HepG2 (cell line): ENCODE data around the gene QSER1. TPM values are rescaled to one million over a fixed set of nuclear protein-coding genes. Genes with fewer than 3 reads are reported as not detected.

Source experiments
- ATAC-seq: fragments of 200-7000 bp; cut with Tn5 transposase; 3 replicates; pipeline ENCODE4 v1.9.1; 2020; ENCODE audit warnings: mild to moderate bottlenecking, moderate library complexity
- BruUV-seq: library from RNA; stranded (reverse); fragments of 400-500 nt; replicated peaks from 2 replicates; lab custom pipeline; 2021; lab: Mats Ljungman, UMichigan
- CTCF ChIA-PET: fragments of 300-600 bp; formaldehyde crosslinking; extraction: SDS; loops from one replicate; lab custom pipeline; 2021; ENCODE audit warnings: low total read pairs, inconsistent platforms, low intra/inter-chr PET ratio; lab: Yijun Ruan, JAX
- POLR2A ChIA-PET: fragments of 350-600 bp; sonication (Branson Sonifier 250); formaldehyde crosslinking; loops from one replicate; lab custom pipeline; 2020; ENCODE audit warnings: antibody characterized with exemption, inconsistent platforms; lab: Yijun Ruan, JAX
- DNase-seq: peaks from one replicate; pipeline ENCODE4 v3.0.0-alpha.2; 2015; ENCODE audit warnings: low spot score
- FAIRE-seq: peaks from 3 replicates; lab custom pipeline; 2011; peaks lifted over from hg19 to GRCh38; lab: Jason Lieb, UNC
- H2AFZ ChIP-seq: one replicate; pipeline ENCODE4 v1.6.1; 2011; ENCODE audit warnings: low read length, inconsistent platforms
- H3K27ac ChIP-seq: fragments of 300-600 bp; 3 replicates; pipeline ENCODE4 v1.8.0; 2011; ENCODE audit warnings: mixed run types, mild to moderate bottlenecking, mixed read lengths, low read length, inconsistent platforms; ENCODE audit not compliant: insufficient read depth; ENCODE audit errors: extremely low read length
- H3K27me3 ChIP-seq, 2 experiments: fragments of 200-600 bp in 1 of 2; 2 replicates in 1 of 2; 3 replicates in 1 of 2; pipeline versions ENCODE4 v1.6.0 to v1.8.0; 2011; ENCODE audit warnings: low read length in 2 of 2, mild to moderate bottlenecking in 2 of 2, moderate library complexity in 2 of 2, inconsistent platforms in 1 of 2; ENCODE audit not compliant: insufficient read depth in 2 of 2, control insufficient read depth in 1 of 2
- H3K36me3 ChIP-seq, 2 experiments: fragments of 200-600 bp in 1 of 2; replicated peaks in 1 of 2; 2 replicates in 1 of 2; 3 replicates in 1 of 2; pipeline versions ENCODE4 v1.5.1 to v1.8.0; 2011; ENCODE audit warnings: low read length in 2 of 2, inconsistent platforms in 1 of 2; ENCODE audit not compliant: insufficient read depth in 2 of 2, control insufficient read depth in 1 of 2
- H3K4me1 ChIP-seq: 2 replicates; pipeline ENCODE4 v1.5.1; 2012; ENCODE audit warnings: low read length, inconsistent platforms; ENCODE audit not compliant: insufficient read depth
- H3K4me2 ChIP-seq: 2 replicates; pipeline ENCODE4 v1.6.0; 2011; ENCODE audit warnings: low read depth, low read length, inconsistent platforms
- H3K4me3 ChIP-seq, 3 experiments: fragments of 200-600 bp in 1 of 3; sonication (generic), shearing (Covaris generic) in 1 of 3; replicated peaks in 1 of 3; 2 replicates each; pipeline ENCODE4 v1.5.1; 2011 to 2016; ENCODE audit warnings: low read length in 3 of 3, inconsistent platforms in 2 of 3, low read depth in 2 of 3, mild to moderate bottlenecking in 2 of 3, control low read depth in 1 of 3, mixed read lengths in 1 of 3; ENCODE audit not compliant: insufficient read depth in 1 of 3
- H3K79me2 ChIP-seq: one replicate; pipeline ENCODE4 v1.6.1; 2011; ENCODE audit warnings: low read length, inconsistent platforms; ENCODE audit not compliant: insufficient read depth
- H3K9ac ChIP-seq: 2 replicates; pipeline ENCODE4 v1.6.0; 2011; ENCODE audit warnings: mild to moderate bottlenecking, low read depth, low read length, inconsistent platforms; ENCODE audit not compliant: insufficient read depth
- H3K9me3 ChIP-seq: 2 replicates; pipeline ENCODE4 v1.5.1; 2012; ENCODE audit warnings: mild to moderate bottlenecking, low read length
- H4K20me1 ChIP-seq: 2 replicates; pipeline ENCODE4 v1.6.0; 2011; ENCODE audit warnings: inconsistent platforms, mild to moderate bottlenecking, low read length, moderate library complexity; ENCODE audit not compliant: insufficient read depth
- FLYWCH1 ChIP-seq: sonication (generic); formaldehyde crosslinking; IDR thresholded peaks from 2 replicates; pipeline ENCODE4 v1.8.1; 2023; ENCODE audit warnings: mild to moderate bottlenecking, missing genetic modification reagents
- GABPB1 ChIP-seq: IDR thresholded peaks from 2 replicates; pipeline ENCODE4 v1.6.1; 2016; ENCODE audit warnings: mild to moderate bottlenecking, missing genetic modification reagents, moderate library complexity, missing compliant biosample characterization
- MAZ ChIP-seq, 2 experiments: sonication (generic) in 1 of 2; formaldehyde crosslinking in 1 of 2; IDR thresholded peaks; 2 replicates each; pipeline versions ENCODE4 v1.5.0 to v1.6.1; 2012 to 2020; ENCODE audit warnings: low read depth in 2 of 2, mild to moderate bottlenecking in 2 of 2, borderline replicate concordance in 1 of 2, improper control_type of control experiment in 1 of 2, low read length in 1 of 2, missing genetic modification reagents in 1 of 2, moderate library complexity in 1 of 2
- MED13 ChIP-seq: sonication (generic); formaldehyde crosslinking; IDR thresholded peaks from 2 replicates; pipeline ENCODE4 v1.5.0; 2020; ENCODE audit warnings: missing genetic modification reagents
- NCOA5 ChIP-seq: sonication (generic); formaldehyde crosslinking; IDR thresholded peaks from 2 replicates; pipeline ENCODE4 v1.4.0; 2020; ENCODE audit warnings: missing genetic modification reagents
- NFKB2 ChIP-seq: sonication (generic); formaldehyde crosslinking; IDR thresholded peaks from 2 replicates; pipeline ENCODE4 v1.4.0; 2020; ENCODE audit warnings: missing genetic modification reagents, borderline replicate concordance
- NPAS2 ChIP-seq: sonication (generic); formaldehyde crosslinking; IDR thresholded peaks from 2 replicates; pipeline ENCODE4 v1.8.0; 2022; ENCODE audit warnings: mild to moderate bottlenecking, missing genetic modification reagents, borderline replicate concordance
- RBAK ChIP-seq: sonication (generic); formaldehyde crosslinking; IDR thresholded peaks from 2 replicates; pipeline ENCODE4 v1.5.1; 2020; ENCODE audit warnings: mild to moderate bottlenecking, missing genetic modification reagents
- SNRNP70 ChIP-seq: fragments of 200-400 bp; formaldehyde crosslinking; IDR thresholded peaks from 2 replicates; pipeline ENCODE4 v1.6.1; 2017; ENCODE audit warnings: mild to moderate bottlenecking, low read depth, low read length, moderate library complexity
- TARDBP ChIP-seq: sonication (generic); formaldehyde crosslinking; IDR thresholded peaks from 2 replicates; pipeline ENCODE4 v1.8.0; 2022; ENCODE audit warnings: mild to moderate bottlenecking, missing genetic modification reagents
- ZBTB2 ChIP-seq: sonication (generic); formaldehyde crosslinking; IDR thresholded peaks from 2 replicates; pipeline ENCODE4 v1.8.0; 2022; ENCODE audit warnings: low read depth, missing genetic modification reagents
- ZNF33A ChIP-seq: sonication (generic); formaldehyde crosslinking; IDR thresholded peaks from 2 replicates; pipeline ENCODE4 v1.5.1; 2020; ENCODE audit warnings: missing genetic modification reagents, mild to moderate bottlenecking, moderate library complexity, borderline replicate concordance
- ZNF605 ChIP-seq: sonication (generic); formaldehyde crosslinking; IDR thresholded peaks from 2 replicates; pipeline ENCODE4 v1.8.0; 2022; ENCODE audit warnings: mild to moderate bottlenecking, missing genetic modification reagents
- ZNF761 ChIP-seq: sonication (generic); formaldehyde crosslinking; conservative IDR thresholded peaks from 2 replicates; pipeline ENCODE4 v1.4.0; 2020; ENCODE audit warnings: mild to moderate bottlenecking, missing genetic modification reagents
- ZSCAN12 ChIP-seq: sonication (generic); formaldehyde crosslinking; IDR thresholded peaks from 2 replicates; pipeline ENCODE4 v1.9.0; 2021; ENCODE audit warnings: mild to moderate bottlenecking, missing genetic modification reagents
- ZSCAN5A ChIP-seq: sonication (generic); formaldehyde crosslinking; IDR thresholded peaks from 2 replicates; pipeline ENCODE4 v1.8.0; 2022; ENCODE audit warnings: mild to moderate bottlenecking, missing genetic modification reagents, borderline replicate concordance
- WGBS: methylation state at CpG from one replicate; pipeline ENCODE4 v1.1.6; 2017; ENCODE audit warnings: low lambda C conversion rate; 5-methylcytosine and 5-hydroxymethylcytosine counted together
- in situ Hi-C: cut with HindIII; loops from 2 replicates; pipeline ENCODE4 v1.10.0; 2017; ENCODE audit warnings: low pct_unique_long_range_greater_than_20kb; ENCODE audit not compliant: extremely low pct_ligation_motif_present
- intact Hi-C: fragments of 100-400 bp; cut with micrococcal nuclease; formaldehyde crosslinking; loops from one replicate; pipeline ENCODE4 v1.10.0; 2022; ENCODE audit not compliant: unreplicated experiment
- polyA plus RNA-seq, 8 experiments: library from polyadenylated mRNA; depleted of rRNA in 3 of 8; stranded (reverse) in 7 of 8; unstranded in 1 of 8; fragments of >200 nt; fragmentation: Illumina TruSeq in 4 of 8; extraction: Trizol in 4 of 8; gene quantifications; 2 replicates each; pipeline versions ENCODE4 v1.2.1 to v1.2.3, GENCODE V29; 2011 to 2016; ENCODE audit warnings: low read depth in 4 of 8, missing spikeins in 1 of 8, mixed read lengths in 1 of 8; ENCODE audit not compliant: insufficient read depth in 1 of 8
- total RNA-seq, 5 experiments: library from RNA; depleted of rRNA; stranded (reverse); fragments of >200 nt; fragmentation: Illumina TruSeq; extraction: Trizol; gene quantifications; 2 replicates each; pipeline ENCODE4 v1.2.3, GENCODE V29; 2016; ENCODE audit warnings: low read depth in 1 of 5
- TF ChIP-seq, protein P1 (sequence below): sonication (generic); formaldehyde crosslinking; IDR thresholded peaks from 2 replicates; pipeline ENCODE4 v1.5.1; 2020; ENCODE audit warnings: missing genetic modification reagents, mild to moderate bottlenecking, borderline replicate concordance

Gene QSER1
- total and polyA plus RNA-seq, 2 of the 13 experiments (the other 11 are each of a cell fraction or from before 2014, with no cell fraction given), result 8.9 to 17.3 TPM

- TF ChIP-seq, protein P1, sequence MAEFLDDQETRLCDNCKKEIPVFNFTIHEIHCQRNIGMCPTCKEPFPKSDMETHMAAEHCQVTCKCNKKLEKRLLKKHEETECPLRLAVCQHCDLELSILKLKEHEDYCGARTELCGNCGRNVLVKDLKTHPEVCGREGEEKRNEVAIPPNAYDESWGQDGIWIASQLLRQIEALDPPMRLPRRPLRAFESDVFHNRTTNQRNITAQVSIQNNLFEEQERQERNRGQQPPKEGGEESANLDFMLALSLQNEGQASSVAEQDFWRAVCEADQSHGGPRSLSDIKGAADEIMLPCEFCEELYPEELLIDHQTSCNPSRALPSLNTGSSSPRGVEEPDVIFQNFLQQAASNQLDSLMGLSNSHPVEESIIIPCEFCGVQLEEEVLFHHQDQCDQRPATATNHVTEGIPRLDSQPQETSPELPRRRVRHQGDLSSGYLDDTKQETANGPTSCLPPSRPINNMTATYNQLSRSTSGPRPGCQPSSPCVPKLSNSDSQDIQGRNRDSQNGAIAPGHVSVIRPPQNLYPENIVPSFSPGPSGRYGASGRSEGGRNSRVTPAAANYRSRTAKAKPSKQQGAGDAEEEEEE (CRISPR knock-in tag), result no peak
- TF ChIP-seq ZSCAN12 (CRISPR knock-in tag), result no peak
These were observed 109.3 kb downstream of the QSER1 start (continued) for GRCh38 chr11:33001751-33002542.

GRCh38 chr11:33005175-33005574 lies 112.6 kb downstream of the QSER1 start:
- H2AFZ ChIP-seq, result no peak overlapping the region
- H3K27ac ChIP-seq, result no peak overlapping the region
- BruUV-seq, result no TSS peak
- 9% methylated on average over 2 of the region's 2 CpGs for WGBS
- peaks cover 11% of the 10 kb centered on the region; the same call in 1 of the 2 replicates for H3K4me1 ChIP-seq
- FAIRE-seq, result no peak
- DNase-seq, result no peak
- H4K20me1 ChIP-seq, result no peaks in the 10 kb centered on the region
- intact Hi-C loops (no loop called here), in situ Hi-C loops (no loop called here)
- CTCF ChIA-PET, result no interaction called here
- no peaks in the 10 kb centered on the region for H3K9me3 ChIP-seq
- no peak overlapping the region for H3K4me3 ChIP-seq
- H3K79me2 ChIP-seq, result no peaks in the 10 kb centered on the region
- H3K27me3 ChIP-seq, result no peaks in the 10 kb centered on the region
- H3K4me2 ChIP-seq, result no peak overlapping the region
- H3K36me3 ChIP-seq, result no peaks in the 10 kb centered on the region
- ATAC-seq, result no peak
- no peak overlapping the region for H3K9ac ChIP-seq
- POLR2A ChIA-PET, result no interaction called here
- no peak for TF ChIP-seq ZNF605 (CRISPR knock-in tag)
- TF ChIP-seq GABPB1, result no peak
- no peak for TF ChIP-seq SNRNP70
- no peak for TF ChIP-seq MAZ (IDR thresholded peaks at IDR 0.05; ENCODE audit: borderline replicate concordance, low read depth, low read length)
- TF ChIP-seq MAZ (CRISPR knock-in tag; IDR thresholded peaks at IDR 0.05; ENCODE audit: low read depth), result no peak
- TF ChIP-seq NCOA5 (CRISPR knock-in tag), result no peak
- TF ChIP-seq ZNF33A (CRISPR knock-in tag), result no peak
- no peak for TF ChIP-seq FLYWCH1 (CRISPR knock-in tag)
- TF ChIP-seq ZBTB2, result no peak
- no peak for TF ChIP-seq ZNF761 (CRISPR knock-in tag)
- TF ChIP-seq NFKB2, result no peak
- no peak for TF ChIP-seq MED13
- no peak for TF ChIP-seq RBAK
- no peak for TF ChIP-seq TARDBP
- no peak for TF ChIP-seq ZSCAN5A (CRISPR knock-in tag)
- TF ChIP-seq NPAS2 (CRISPR knock-in tag), result no peak
